ENCODE data around the gene VSTM4.

Gene VSTM4

DNA sequence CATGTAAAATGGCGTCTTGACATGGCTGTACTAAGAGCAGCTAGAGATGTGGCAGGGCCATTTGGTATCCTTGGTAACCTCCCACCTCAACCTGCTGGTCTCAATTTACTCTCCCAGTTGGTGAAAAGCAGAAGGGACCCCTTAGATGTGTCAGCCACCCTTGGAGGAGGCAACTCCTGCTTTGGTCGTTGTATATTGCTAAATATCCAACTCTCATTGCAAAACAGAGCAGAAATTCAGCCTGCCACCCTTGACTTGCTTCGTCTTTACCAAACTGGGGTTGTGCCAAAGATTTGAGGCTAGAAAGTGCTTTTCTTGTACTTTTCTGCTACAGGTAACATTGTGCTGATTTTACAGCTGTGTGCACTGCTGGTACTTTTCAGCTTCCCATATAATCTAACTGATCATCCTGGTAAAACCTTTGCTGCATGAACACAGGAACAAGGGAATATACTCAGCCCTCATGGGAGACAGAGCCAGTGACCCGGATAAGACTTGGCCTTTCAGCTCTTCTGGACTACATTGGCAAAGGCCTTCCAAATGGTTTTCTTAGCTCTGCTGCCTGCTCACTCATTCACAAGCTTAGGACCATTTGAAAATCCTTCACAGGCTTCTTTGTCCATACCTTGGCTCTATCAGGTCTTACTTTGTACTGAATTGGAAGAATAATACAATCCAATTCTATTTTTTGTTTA is 2.2 kb upstream of the VSTM4 start:
- FAIRE-seq (no peak), DNase-seq (ENCODE audit: insufficient read length, low spot score) (no peak)
- TF ChIP-seq POLR2A (IDR thresholded peaks at IDR 0.05; ENCODE audit: low read depth, low read length), result no peak

DNA sequence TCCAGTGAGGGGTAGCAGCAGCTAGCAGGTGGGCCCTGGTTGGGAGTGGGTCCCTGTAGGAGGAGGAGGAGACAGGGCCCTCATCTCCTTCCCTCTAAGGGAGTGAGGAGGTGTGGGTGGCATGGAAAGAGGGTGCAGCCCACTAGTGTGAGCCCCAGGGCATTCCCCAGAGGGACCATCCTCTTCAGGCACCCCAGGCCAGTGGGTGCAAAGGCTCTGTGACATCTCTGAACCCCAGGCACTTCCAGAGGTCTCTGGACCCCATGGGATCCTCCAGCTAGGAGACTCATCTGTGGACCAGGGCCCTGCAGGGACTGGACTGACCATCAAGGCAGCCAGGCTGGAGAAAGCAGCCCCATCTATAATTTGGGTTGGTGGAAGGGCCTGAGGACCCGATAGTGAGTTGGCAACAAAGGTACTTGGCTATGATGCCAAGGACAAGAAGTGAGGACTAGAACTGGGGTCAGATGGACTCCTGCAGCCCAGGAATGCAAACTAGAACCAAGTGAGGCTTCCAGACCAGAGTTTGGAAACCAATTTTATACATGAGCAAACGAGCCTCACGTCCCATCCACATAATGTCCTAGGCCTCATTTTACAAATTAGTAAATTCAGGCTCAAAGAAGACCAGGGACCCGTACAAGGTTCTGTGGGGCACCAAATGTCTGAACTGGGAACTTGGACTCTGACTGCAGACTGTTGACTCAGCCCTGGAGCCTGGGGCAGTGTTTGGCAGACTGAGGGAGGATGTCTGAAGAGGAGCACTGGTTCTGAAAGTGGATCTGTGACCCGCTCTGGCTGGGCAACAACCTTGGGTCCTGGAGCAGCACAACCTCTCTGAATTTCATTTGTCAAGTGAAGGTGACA is 1.4 kb upstream of the VSTM4 start:
- FAIRE-seq (no peak), DNase-seq (ENCODE audit: insufficient read length, low spot score) (no peak)
- no peak for TF ChIP-seq POLR2A (IDR thresholded peaks at IDR 0.05; ENCODE audit: low read depth, low read length)

DNA sequence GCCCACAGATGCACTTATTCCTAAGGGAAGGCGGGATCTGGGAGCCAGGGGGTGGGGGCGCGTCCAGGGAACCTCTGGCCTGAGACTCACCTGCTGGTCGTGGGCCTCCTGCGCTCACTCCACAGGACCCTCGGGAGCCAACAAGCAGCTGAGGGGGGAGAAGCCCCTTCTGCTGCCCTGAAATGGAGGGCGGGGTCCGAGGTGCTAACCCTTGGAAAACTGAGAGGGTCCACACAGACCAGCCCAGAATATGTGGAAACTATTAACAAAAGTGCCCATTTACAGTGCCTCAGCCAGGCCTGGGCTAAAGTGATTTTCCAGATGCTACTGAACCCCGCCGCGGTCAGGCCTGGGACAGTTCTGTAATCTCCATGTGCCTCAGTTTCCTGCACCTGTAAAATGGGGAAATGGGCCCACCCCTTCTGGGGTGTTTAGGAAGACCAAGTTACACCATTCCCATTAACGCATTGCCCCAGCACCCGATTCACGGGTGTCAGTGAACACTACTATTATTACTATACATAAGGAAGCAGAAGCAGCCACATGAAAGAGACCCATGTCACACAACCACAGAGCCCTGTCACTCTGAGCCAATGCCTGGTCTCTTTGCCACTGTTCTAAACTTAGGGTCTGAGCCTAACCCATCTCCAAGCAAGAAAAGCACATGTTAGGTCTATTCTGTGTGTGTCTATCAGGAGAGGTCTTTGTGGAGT is 630 bp upstream of the VSTM4 start:
- TF ChIP-seq POLR2A (IDR thresholded peaks at IDR 0.05; ENCODE audit: low read depth, low read length), result no peak
- FAIRE-seq (no peak), DNase-seq (ENCODE audit: insufficient read length, low spot score) (no peak)

DNA sequence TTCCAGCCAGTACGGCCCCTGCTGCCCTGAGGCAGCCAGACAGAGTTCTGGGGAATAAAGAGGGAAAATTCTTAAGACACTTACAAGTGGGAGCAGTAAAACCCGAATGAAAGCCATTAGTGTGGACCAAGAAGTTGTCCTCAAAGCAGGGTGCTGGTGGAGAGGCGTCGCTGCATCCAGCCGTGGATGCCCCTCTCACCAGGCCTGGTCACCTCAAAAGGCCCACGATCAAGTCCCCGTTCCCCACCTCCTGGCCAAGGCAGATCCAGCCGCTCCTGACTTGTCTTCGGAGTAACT is 656 bp downstream of the VSTM4 start:
- TF ChIP-seq POLR2A (IDR thresholded peaks at IDR 0.05; ENCODE audit: low read depth, low read length), result no peak
- no peak for FAIRE-seq
- no peak for DNase-seq (ENCODE audit: insufficient read length, low spot score)

DNA sequence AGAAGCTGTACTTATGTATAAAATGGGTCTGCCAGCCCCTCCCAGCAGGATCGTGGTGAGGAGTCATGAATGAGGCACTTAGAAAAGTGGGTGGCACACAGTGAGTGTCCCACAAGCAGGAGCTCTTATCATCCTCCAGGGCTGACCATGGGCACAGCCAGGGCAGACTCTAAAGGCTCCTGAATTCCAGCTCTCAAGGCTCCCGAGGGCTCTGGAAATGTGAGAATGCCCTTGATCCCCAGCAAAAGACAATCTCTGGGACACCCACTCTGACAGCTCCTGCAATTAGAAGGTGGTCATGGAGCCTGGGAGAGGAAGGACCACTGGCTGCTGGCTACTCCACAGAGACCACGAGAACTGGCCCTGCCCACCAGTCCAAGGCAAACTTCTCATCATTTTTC is 1.6 kb downstream of the VSTM4 start:
- FAIRE-seq, result no peak
- DNase-seq (ENCODE audit: insufficient read length, low spot score), result no peak
- TF ChIP-seq POLR2A (IDR thresholded peaks at IDR 0.05; ENCODE audit: low read depth, low read length), result no peak

DNA sequence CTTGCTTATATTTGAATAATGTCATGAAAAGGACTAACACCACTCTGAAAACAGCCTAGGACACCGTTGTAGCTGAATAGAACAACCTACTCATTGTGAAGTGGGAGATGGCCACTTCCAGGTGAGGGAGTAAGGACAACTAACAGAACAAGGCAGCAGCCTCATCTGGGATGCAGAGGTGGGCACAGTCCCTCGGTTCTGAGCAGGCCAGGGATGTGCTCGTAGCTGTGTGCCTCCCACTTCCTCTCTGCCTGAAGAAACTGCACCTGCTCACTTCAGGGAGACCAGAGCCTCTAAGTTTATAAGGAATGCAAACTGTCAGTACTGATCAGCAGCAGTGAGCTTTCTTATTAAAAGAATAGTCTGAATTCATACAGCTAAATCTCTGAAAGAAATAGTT is 2.5 kb downstream of the VSTM4 start:
- no peak for FAIRE-seq
- DNase-seq (ENCODE audit: insufficient read length, low spot score), result no peak
- no peak for TF ChIP-seq POLR2A (IDR thresholded peaks at IDR 0.05; ENCODE audit: low read depth, low read length)

DNA sequence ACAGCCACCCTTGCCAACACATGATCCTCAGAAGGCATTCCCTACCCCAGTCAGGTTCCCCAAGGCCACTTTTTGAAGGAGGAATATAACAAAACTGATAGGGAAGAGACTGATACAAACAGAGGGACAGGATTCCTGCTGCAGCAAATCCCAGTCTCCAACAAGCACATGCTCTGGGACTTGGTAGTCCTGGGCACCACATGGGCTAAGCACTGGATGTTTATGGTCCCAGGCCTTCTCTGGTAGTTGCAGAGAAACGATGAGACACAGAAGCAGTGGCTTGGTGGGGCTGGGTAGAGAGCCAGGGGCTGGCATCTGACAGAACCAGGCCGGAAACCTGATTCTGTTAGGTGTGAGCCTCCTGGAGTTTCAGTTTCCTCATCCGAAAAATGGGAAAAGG is 3.2 kb downstream of the VSTM4 start:
- TF ChIP-seq POLR2A (IDR thresholded peaks at IDR 0.05; ENCODE audit: low read depth, low read length), result no peak
- FAIRE-seq (no peak), DNase-seq (ENCODE audit: insufficient read length, low spot score) (no peak)

DNA sequence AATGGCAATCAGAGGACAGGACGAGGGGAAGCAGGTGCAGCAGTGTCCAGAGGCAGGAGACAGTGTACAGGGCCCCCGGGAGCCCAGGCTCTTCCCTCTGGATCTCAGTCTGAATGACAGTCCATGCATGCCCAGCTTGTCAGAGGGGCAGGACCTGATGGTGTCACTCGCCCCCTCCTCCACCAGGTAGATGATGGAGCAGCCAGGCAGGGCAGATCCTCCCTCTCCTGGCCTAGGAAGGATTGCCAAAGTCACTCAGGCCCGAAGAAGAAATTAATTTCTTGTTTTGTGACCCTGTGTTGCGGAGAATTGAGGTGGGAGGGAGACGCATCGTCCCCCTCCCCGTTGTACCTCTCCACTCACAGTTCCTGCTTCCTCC is 4.0 kb downstream of the VSTM4 start:
- FAIRE-seq (no peak), DNase-seq (ENCODE audit: insufficient read length, low spot score) (no peak)
- no peak for TF ChIP-seq POLR2A (IDR thresholded peaks at IDR 0.05; ENCODE audit: low read depth, low read length)

DNA sequence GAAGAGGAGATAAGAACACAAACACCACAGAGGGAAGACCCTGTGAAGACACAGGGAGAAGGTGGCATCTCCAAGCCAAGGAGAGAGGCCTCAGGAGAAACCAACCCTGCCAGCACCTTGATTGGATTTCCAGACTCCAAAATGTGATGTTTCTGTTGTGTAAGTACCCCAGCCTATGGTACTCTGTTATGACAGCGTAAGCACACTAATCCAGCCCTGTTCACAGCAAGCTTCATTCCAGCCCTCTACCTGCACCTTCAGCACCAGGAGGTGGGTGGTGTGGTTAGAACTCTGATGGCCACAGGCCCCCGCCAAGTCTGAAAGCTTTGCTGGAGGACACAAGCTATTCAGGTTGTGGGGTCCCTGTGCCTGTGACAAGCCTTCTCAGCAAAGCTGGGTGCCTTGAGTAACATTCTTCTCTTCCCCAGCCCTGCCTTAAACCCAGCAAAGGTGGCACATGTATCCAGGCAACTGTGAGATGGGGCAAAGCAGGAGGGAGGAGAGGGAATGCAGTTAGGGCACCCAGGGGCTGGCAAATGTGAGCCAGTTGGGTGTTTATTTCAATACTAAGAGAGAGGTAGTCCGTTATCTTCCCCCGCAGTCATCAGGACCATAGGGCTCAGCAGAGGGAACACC is 4.5 kb downstream of the VSTM4 start:
- no peak for FAIRE-seq
- TF ChIP-seq POLR2A (IDR thresholded peaks at IDR 0.05; ENCODE audit: low read depth, low read length), result no peak
- no peak for DNase-seq (ENCODE audit: insufficient read length, low spot score)

DNA sequence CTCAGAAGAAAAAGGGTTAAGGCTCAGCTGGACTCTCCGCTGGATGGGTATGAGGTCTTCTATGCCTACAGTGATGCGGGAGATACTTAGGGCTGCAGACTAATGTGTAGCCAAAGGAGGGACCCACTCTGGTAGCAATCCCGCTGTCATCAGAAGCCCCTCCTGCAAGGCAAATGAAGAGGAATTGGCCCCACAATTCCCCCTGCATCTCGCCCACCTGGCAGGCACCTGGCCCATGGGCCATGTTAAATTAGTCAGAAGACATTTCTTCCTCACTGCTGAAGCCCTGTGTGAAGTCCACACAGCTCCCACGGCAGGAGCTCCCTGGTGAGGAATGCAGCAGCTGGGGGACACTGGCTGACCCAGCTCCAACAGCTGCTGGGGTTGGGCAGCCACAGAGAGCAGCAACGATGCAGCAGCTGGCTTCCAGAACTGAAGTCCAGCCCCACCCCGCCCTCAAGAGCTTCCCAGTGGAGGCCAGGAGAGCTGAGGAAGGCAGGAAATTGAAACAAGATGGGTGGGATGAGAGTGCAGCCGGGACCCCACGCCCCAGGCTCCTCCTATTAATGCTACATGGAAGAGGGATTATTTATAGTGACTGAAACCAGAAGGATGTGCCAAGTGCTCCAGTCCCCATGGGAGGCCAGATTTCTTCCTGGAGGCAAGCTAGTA is 5.5 kb downstream of the VSTM4 start:
- DNase-seq (ENCODE audit: insufficient read length, low spot score) (no peak), FAIRE-seq (no peak)
- no peak for TF ChIP-seq POLR2A (IDR thresholded peaks at IDR 0.05; ENCODE audit: low read depth, low read length)

DNA sequence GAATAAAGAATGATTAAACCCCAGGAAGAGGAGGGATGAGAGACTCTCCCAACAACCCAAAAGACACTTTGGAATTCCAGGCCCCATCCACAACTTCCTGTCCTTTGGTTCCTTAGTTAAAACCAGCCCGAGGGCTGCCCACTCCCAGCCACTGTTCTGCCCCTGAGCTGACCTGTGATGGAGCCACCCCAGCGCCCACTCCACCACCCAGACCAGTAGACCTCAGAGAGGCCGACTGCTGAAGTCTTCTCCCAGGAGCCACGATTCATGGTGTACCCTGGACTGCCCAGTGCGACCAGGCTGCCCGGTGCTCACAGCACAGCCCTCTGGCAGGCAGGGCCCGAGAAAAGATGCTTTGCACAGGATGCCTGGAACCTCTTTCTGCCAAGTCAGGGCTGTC is 6.7 kb downstream of the VSTM4 start:
- no peak for DNase-seq (ENCODE audit: insufficient read length, low spot score)
- FAIRE-seq, result no peak
- no peak for TF ChIP-seq POLR2A (IDR thresholded peaks at IDR 0.05; ENCODE audit: low read depth, low read length)

DNA sequence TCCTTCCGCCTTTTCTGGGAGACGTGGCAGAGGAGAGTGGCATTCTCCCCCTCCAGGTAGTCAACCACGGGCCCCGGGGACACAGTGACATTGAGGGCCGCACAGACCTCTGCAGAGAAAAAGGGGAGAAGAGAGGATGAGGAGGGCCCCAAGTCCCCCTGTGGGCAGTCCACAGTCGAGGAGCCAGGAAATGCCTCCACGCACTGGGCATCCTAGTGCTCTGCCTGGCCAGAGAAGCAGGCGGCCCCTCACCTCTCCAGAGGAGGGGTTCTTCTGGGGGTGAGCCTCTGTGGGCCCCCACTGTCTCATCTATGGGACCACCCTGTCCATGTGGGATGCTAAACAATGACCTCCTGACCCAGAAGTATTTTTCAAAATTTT is 7.4 kb downstream of the VSTM4 start:
- FAIRE-seq (no peak), DNase-seq (ENCODE audit: insufficient read length, low spot score) (no peak)
- no peak for TF ChIP-seq POLR2A (IDR thresholded peaks at IDR 0.05; ENCODE audit: low read depth, low read length)

DNA sequence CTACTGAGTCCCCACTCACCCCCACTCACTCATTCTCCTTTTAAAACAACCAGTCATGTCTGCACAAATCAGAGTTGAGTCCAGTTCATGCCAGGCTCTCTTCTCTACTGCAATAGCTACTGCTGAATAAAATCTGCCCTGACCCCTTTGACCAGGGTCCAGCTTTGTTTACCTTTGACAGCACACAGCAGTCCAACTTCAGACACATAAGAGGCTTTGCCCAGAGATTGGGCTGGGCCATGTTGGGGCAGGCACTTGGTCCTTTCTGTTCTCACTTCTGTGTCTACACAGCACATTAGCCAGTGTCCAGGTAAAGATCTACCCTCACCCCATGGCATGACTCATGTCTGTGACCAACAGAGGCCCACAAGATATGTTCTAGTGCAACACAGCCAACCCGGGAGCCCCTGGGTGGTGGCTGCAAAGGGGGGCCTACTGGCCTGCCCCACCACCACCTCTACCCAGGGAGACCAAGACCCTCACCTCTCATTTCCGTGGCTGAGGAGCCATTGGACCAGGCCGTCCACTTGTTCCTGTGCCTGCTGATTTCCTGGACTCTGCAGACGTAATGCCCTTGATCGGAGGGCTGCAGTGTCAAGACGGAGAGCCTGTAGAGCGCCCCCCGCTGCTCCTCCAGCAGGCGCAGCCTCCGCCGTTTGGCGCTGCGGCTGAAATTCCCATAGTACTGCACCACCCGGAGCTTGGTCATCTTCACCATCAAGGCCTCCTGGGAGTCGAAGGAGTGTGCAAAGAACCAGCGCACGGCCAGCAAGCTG is 8.0 kb downstream of the VSTM4 start:
- FAIRE-seq, result no peak
- TF ChIP-seq POLR2A (IDR thresholded peaks at IDR 0.05; ENCODE audit: low read depth, low read length), result no peak

More for the DNA sequence above, 8.0 kb downstream of the VSTM4 start:
- no peak for DNase-seq (ENCODE audit: insufficient read length, low spot score)

All from H54 (cell line).